Spinal cord (tissue), 10 donors: ENCODE results near the gene CTSH. TPM values are rescaled to one million over a fixed set of nuclear protein-coding genes. Genes with fewer than 3 reads are reported as not detected.
"Not testable (repeated sequence)": the region's sequence is repeated elsewhere in the genome, so short reads cannot be mapped to it uniquely, and the experiment has no call there.

Experiments used
- DNase-seq, 6 donors: peaks; one replicate each; pipeline versions ENCODE4 v3.0.0 to v3.0.0-alpha.2; 2013 to 2015; ENCODE audit warnings: low spot score in 6 of 6, low read depth in 4 of 6
- H3K27ac ChIP-seq: one replicate; pipeline ENCODE4 v1.5.1; 2013; ENCODE audit warnings: low read depth, low read length, control low read depth
- H3K27me3 ChIP-seq: one replicate; pipeline ENCODE4 v1.6.1; 2013; ENCODE audit warnings: low read length; ENCODE audit not compliant: control insufficient read depth, insufficient read depth
- H3K36me3 ChIP-seq: one replicate; pipeline ENCODE4 v1.6.1; 2013; ENCODE audit warnings: low read length; ENCODE audit not compliant: control insufficient read depth, insufficient read depth
- H3K4me1 ChIP-seq: one replicate; pipeline ENCODE4 v1.6.1; 2013; ENCODE audit warnings: low read length; ENCODE audit not compliant: control insufficient read depth, insufficient read depth
- H3K4me3 ChIP-seq: one replicate; pipeline ENCODE4 v1.5.1; 2013; ENCODE audit warnings: low read depth, low read length, control low read depth
- H3K9me3 ChIP-seq: one replicate; pipeline ENCODE4 v1.6.1; 2013; ENCODE audit warnings: low read length; ENCODE audit not compliant: control insufficient read depth, insufficient read depth
- WGBS: methylation state at CpG from one replicate; pipeline ENCODE4 v1.1.5; 2013; ENCODE audit warnings: missing lambda C conversion rate; ENCODE audit not compliant: insufficient coverage; 5-methylcytosine and 5-hydroxymethylcytosine counted together
- polyA plus RNA-seq, 2 donors: library from polyadenylated mRNA; unstranded; fragments of 120-200 nt; gene quantifications; one replicate each; pipeline ENCODE4 v1.2.1, GENCODE V29; 2013; ENCODE audit not compliant: insufficient read length in 2 of 2
- total RNA-seq, 2 donors: library from RNA; depleted of rRNA in 1 of 2; stranded (reverse); fragments of 120-200 nt in 1 of 2; fragments of >200 nt in 1 of 2; gene quantifications; one replicate each; pipeline versions ENCODE4 v1.2.3 to v1.2.4, GENCODE V29; 2013 to 2014
- donor health status: healthy.

CTSH gene
- total and polyA plus RNA-seq, 4 donors = 33.6 to 94.2 (median 48.9) TPM

GRCh38 chr15:78913012-78913411 is 31.8 kb downstream of the CTSH start:
- no peak for DNase-seq
- H3K27me3 ChIP-seq = no peaks in the 10 kb centered on the region
- no peaks in the 10 kb centered on the region for H3K4me1 ChIP-seq
- H3K36me3 ChIP-seq = peaks cover 44% of the 10 kb centered on the region
- H3K4me3 ChIP-seq = no peak overlapping the region
- no peak overlapping the region for H3K27ac ChIP-seq
- 93% methylated on average over 2 of the region's 3 CpGs for WGBS
- no peaks in the 10 kb centered on the region for H3K9me3 ChIP-seq

- Histone ChIP-seq H3K27me3 (no peaks in the 10 kb centered on the region), H3K9me3 (no peaks in the 10 kb centered on the region), H3K4me3 (no peak overlapping the region), H3K27ac (no peak overlapping the region), H3K4me1 (no peaks in the 10 kb centered on the region), H3K36me3 (peaks cover 44% of the 10 kb centered on the region)
- 100% methylated on average over 1 of the region's 2 CpGs for WGBS
- no peak for DNase-seq
Observed at GRCh38 chr15:78912316-78912715, 32.5 kb downstream of the CTSH start.

DNA sequence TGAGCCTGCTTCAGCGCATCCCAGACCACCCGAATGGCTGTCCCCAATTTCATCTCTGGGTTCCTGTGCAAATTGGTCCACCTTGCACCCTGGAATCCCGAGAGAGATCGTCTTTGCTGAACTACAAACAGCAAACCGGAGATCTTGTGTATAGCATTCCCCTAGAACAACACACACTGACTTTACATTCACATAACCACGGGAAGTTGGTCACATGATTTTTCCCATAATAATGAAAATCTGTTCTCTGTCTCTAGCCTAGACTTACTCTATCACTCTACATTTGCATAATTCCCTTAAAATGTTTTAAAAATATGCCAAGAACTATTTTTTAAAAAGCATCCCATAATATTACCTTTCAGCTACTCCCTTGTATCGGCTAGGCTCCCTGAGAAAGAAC is 34.6 kb downstream of the CTSH start:
- H3K36me3 ChIP-seq = peaks cover 40% of the 10 kb centered on the region
- DNase-seq = no peak
- WGBS = 67% methylated on average over 6 of the region's 7 CpGs

GRCh38 chr15:78909791-78910228 is 35.0 kb downstream of the CTSH start:
- H3K27ac ChIP-seq = no peak overlapping the region
- no peaks in the 10 kb centered on the region for H3K9me3 ChIP-seq
- H3K4me1 ChIP-seq = no peaks in the 10 kb centered on the region
- WGBS = 45% methylated on average over 5 of the region's 5 CpGs
- DNase-seq = peak in 5 of 6 donors; percentile 20 to 84 (median 44)
- no peaks in the 10 kb centered on the region for H3K27me3 ChIP-seq
- no peak overlapping the region for H3K4me3 ChIP-seq
- peaks cover 36% of the 10 kb centered on the region for H3K36me3 ChIP-seq

More for the DNA sequence above, 34.6 kb downstream of the CTSH start:
- Histone ChIP-seq H3K4me3 (no peak overlapping the region), H3K9me3 (no peaks in the 10 kb centered on the region), H3K27me3 (no peaks in the 10 kb centered on the region), H3K4me1 (no peaks in the 10 kb centered on the region), H3K27ac (no peak overlapping the region)

- Histone ChIP-seq H3K27me3 (no peaks in the 10 kb centered on the region), H3K9me3 (no peaks in the 10 kb centered on the region), H3K4me3 (no peak overlapping the region), H3K4me1 (no peaks in the 10 kb centered on the region), H3K27ac (no peak overlapping the region), H3K36me3 (peaks cover 37% of the 10 kb centered on the region)
- no peak for DNase-seq
- 70% methylated on average over 3 of the region's 3 CpGs for WGBS
Observed at GRCh38 chr15:78909160-78909695, 35.6 kb downstream of the CTSH start.

DNA sequence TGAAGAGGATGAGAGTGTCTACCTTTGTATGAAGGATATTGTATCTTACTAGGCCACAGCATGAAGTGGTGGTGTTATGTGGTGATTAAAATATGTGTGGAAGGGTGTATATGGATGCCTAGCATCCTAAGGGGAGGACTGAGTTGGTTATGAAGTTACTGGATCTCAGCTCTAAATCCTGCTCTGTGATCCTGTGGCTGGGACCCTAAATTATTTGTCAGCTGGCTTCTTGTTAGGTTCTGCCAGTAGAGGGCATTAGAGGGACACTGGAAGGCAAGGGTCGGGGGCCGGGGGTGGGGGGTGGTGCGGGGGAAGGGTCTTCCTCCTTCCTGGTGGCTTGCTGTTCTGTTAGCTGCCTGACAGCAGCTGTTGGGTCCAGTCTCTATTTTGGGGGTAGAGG is 37.3 kb downstream of the CTSH start:
- no peaks in the 10 kb centered on the region for H3K4me1 ChIP-seq
- no peak overlapping the region for H3K4me3 ChIP-seq
- no peaks in the 10 kb centered on the region for H3K27me3 ChIP-seq
- WGBS = no CpG with 5 or more reads among the region's 3 CpGs
- no peak overlapping the region for H3K27ac ChIP-seq
- H3K9me3 ChIP-seq = no peaks in the 10 kb centered on the region
- peaks cover 35% of the 10 kb centered on the region for H3K36me3 ChIP-seq
- DNase-seq = peak in 1 of 6 donors; percentile 29

DNA sequence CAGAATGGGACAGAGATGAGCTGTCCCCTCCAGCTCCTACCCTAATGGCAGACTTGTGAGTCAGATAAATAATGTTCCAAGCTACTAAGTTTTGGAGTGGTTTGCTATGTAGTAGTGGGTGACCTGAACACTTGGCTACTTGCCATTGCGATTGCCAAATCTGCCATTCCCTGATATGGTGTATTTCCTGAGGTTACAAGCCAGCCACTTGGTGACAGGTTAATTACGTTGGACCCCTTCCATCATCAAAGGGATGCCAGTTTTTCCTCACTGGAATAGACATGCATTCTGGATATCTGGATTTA is 38.6 kb downstream of the CTSH start:
- Histone ChIP-seq H3K27ac (no peak overlapping the region), H3K4me1 (no peaks in the 10 kb centered on the region), H3K36me3 (peaks cover 36% of the 10 kb centered on the region), H3K4me3 (no peak overlapping the region), H3K9me3 (no peaks in the 10 kb centered on the region), H3K27me3 (no peaks in the 10 kb centered on the region)
- DNase-seq = no peak
- 100% methylated on average over 1 of the region's 2 CpGs for WGBS

DNA sequence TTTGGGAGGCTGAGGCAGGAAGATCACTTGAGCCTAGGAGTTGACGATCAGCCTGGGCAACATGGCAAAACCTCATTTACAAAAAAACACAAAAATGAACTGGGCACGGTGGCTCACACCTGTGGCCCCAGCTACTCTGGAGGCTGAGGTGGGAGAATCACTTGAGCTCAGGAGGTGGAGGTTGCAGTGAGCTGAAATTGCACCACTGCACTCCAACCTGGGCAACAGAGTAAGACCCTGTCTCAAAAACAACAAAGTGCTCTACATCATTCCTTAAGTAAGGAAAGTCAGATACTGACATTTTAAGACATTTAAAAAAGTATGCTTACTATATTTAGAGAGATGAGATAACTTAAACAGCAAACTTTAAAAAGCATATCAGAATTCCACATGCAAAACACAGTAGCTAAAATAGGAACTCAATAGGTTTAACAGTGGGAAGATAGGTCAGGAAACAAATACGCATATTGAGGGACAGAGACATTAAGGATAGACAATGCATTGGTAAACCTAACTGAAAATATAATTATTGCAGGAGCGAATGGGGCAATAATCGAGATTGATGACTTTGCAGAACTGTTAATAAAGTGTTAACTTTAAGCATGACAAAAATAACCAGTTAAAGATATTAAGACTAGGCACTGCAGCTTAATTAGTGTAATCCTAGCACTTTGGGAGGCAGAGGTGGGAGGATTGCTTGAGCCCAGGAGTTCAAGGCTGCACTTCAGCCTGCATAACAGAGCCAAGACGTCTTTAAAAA is 40.1 kb downstream of the CTSH start:
- H3K9me3 ChIP-seq = no peaks in the 10 kb centered on the region
- no peak for DNase-seq
- H3K4me3 ChIP-seq = no peak overlapping the region
- WGBS = 100% methylated on average over 2 of the region's 6 CpGs
- H3K4me1 ChIP-seq = no peaks in the 10 kb centered on the region
- peaks cover 41% of the 10 kb centered on the region for H3K36me3 ChIP-seq
- H3K27ac ChIP-seq = no peak overlapping the region
- H3K27me3 ChIP-seq = no peaks in the 10 kb centered on the region

DNA sequence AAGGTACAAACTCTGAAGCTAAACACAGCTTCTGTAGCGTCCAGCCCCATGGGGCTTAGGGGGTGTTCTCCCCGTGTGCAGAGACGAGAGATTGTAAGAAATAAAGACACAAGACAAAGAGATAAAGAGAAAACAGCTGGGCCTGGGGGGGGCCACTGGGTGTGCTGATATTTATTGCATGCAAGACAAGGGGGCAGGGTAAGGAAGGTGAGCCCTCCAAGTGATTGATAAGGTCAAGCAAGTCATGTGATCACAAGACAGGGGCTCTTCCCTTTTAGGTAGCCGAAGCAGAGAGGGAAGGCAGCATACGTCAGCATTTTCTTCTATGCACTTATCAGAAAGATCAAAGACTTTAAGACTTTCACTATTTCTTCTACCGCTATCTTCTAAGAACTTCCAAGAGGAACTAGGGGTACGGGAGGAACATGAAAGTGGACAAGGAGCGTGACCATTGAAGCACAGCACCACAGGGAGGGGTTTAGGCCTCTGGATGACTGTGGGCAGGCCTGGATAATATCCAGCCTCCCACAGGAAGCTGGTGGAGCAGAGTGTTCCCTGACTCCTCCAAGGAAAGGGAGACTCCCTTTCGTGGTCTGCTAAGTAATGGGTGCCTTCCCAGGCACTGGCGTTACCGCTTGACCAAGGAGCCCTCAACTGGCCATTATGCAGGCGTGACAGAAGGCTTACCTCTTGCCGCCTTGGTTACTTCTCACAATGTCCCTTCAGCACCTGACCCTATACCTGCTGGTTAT is 42.4 kb downstream of the CTSH start:
- DNase-seq, H3K27ac ChIP-seq, H3K4me1 ChIP-seq, H3K9me3 ChIP-seq, H3K27me3 ChIP-seq, H3K4me3 ChIP-seq: not testable (repeated sequence)
- WGBS = 75% methylated on average over 6 of the region's 13 CpGs
- peaks cover 51% of the 10 kb centered on the region for H3K36me3 ChIP-seq
